Measurements from ENCODE around the gene XIST.

GRCh38 chrX:73812256-73812655, 40.3 kb downstream of the XIST start:
- no peak for TF ChIP-seq ZFP30 (CRISPR knock-in tag; IDR thresholded peaks at IDR 0.05)
- TF ChIP-seq ZNF8 (CRISPR knock-in tag; IDR thresholded peaks at IDR 0.05) = no peak
- TF ChIP-seq ZC3H10 (CRISPR knock-in tag; IDR thresholded peaks at IDR 0.05) = no peak
- TF ChIP-seq TOX (CRISPR knock-in tag; IDR thresholded peaks at IDR 0.05; ENCODE audit: borderline replicate concordance) = no peak
- TF ChIP-seq ZNF70 (CRISPR knock-in tag; IDR thresholded peaks at IDR 0.05) = no peak
- TF ChIP-seq ZNF565 (CRISPR knock-in tag; conservative IDR thresholded peaks at IDR 0.05; ENCODE audit: low read depth) = no peak
- no peak for TF ChIP-seq TSHZ2 (CRISPR knock-in tag; IDR thresholded peaks at IDR 0.05)
- no peak for TF ChIP-seq CREB5 (CRISPR knock-in tag; IDR thresholded peaks at IDR 0.05; ENCODE audit: low read depth)
- no peak for TF ChIP-seq PATZ1 (CRISPR knock-in tag; IDR thresholded peaks at IDR 0.05; ENCODE audit: borderline replicate concordance)
- no peak for TF ChIP-seq TCF4 (CRISPR knock-in tag; IDR thresholded peaks at IDR 0.05; ENCODE audit: borderline replicate concordance)
